GM19239 (cell line): ENCODE measurements around the gene AFF3.

Experiments used
- DNase-seq: peaks from one replicate; pipeline ENCODE4 v3.0.0; 2011; ENCODE audit warnings: low spot score; ENCODE audit not compliant: insufficient read length
- FAIRE-seq: peaks from 2 replicates; lab custom pipeline; 2011; peaks lifted over from hg19 to GRCh38; lab: Jason Lieb, UNC

AFF3 gene

DNA sequence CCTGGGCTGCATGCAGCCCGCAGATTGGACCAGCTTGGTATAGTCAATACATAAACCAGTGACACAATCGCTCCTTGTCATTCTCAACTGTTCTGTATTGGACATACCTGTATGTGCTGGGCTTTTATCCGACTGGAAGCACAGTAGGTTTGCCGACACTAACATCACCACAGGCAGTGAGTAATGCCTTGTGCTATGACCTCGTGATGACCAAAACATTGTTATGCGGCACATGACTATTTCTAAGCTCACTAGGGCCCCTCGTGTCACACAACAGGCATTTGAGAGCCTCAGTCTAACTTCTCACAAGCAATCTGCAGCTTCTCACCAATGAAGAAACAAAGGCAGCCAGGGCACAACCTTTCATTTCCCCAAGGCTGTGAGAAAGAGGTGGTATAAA lies 320.8 kb downstream of the AFF3 start:
- no peak for DNase-seq
- no peak for FAIRE-seq

DNA sequence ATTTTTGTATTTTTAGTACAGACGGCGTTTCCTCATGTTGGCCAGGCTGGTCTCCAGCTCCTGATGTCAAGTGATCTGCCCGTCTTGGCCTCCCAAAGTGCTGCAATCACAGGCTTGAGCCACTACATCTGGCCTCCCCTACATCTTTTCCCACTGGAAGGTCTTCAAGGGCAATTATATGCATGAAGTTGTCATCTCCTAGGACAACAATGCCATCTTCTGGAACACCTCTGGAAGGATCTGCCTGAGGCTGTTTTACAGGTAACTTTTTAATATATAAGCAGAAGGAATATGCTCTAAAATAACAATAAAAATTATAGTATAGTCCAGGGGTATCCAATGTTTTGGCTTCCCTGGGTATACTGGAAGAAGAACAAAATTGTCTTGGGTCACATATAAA lies 321.4 kb downstream of the AFF3 start:
- no peak for DNase-seq
- FAIRE-seq = no peak

DNA sequence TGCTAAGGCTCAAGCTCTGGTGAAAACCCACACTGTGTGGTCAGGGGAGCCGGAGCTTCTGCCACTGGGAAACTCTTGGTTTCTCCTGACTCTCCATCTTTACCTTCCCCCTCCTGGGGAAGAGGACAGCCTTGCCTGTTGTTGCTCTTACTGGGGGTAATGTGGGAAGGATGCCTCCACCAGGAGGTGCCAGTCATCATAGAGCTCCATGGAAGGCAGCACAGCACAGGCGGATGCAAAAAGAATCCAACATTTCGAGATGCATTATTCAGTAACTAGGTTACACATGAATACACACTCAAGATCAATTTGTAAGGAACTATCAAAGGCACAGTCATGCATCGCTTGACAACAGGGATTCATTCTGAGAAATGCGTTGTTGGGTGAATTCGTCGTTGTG lies 322.6 kb downstream of the AFF3 start:
- DNase-seq (no peak), FAIRE-seq (no peak)

DNA sequence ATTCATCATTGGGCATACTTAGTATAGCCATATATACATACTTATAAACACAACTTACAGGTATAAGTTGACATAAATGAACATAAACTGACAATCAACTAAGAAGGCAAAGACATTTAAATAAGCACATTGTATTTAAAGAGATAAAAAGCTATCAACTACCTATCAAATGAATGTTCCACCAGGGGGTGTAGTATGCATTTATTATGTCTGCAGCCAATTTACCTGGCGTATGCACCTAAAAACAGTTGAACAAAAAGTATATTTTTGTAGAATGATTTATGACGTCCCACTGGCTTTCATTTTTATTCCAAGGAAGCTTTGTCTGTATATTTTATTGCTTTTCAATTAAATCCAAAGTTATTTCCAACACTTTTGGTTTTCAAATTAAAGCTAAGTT lies 323.5 kb downstream of the AFF3 start:
- DNase-seq (no peak), FAIRE-seq (no peak)

DNA sequence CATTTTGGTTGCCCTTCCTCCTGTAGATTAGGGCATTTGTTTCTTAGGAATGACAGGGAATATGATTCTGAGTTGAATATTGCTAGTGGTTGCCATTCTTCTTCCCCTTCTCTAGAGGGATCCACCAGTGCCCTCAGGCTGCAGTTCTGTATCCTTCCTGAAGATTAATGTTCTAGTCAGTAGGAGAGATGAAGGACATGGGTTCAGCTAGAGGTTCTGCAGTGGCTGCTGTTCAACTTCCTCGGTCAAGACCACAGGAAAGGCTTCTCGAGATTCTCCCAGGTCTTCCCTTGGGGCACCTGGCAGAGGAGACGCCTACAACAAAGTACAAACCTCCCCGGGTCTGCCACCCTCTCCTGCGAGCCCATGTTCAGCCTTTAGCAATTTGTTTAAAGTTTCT lies 325.5 kb downstream of the AFF3 start:
- DNase-seq = no peak
- FAIRE-seq = no peak

DNA sequence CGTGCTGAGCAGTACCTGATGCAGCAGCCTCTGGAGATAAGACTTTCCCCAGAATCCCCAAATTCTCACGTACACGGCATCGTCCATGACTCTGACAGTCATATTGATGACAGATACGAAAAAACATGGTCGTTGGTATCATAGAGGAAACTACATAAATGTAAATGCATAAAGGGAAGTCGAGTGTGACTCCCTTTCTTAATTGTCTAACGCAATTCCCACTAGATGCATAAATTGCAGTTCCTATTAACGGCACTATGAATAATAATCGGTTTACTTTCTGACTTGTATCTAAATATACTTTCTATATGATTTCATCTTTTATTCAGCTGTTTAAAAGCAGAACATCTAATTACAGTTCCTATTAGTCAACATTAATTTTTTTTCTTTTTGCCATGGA lies 330.0 kb downstream of the AFF3 start:
- DNase-seq (no peak), FAIRE-seq (no peak)

GRCh38 chr2:99811544-99811943 lies 330.8 kb downstream of the AFF3 start:
- FAIRE-seq (no peak), DNase-seq (no peak)

- FAIRE-seq (no peak), DNase-seq (no peak)
Measured at GRCh38 chr2:99810225-99810624, 332.2 kb downstream of the AFF3 start.

- no peak for FAIRE-seq
- no peak for DNase-seq
Measured at GRCh38 chr2:99809259-99809900, 333.0 kb downstream of the AFF3 start.

DNA sequence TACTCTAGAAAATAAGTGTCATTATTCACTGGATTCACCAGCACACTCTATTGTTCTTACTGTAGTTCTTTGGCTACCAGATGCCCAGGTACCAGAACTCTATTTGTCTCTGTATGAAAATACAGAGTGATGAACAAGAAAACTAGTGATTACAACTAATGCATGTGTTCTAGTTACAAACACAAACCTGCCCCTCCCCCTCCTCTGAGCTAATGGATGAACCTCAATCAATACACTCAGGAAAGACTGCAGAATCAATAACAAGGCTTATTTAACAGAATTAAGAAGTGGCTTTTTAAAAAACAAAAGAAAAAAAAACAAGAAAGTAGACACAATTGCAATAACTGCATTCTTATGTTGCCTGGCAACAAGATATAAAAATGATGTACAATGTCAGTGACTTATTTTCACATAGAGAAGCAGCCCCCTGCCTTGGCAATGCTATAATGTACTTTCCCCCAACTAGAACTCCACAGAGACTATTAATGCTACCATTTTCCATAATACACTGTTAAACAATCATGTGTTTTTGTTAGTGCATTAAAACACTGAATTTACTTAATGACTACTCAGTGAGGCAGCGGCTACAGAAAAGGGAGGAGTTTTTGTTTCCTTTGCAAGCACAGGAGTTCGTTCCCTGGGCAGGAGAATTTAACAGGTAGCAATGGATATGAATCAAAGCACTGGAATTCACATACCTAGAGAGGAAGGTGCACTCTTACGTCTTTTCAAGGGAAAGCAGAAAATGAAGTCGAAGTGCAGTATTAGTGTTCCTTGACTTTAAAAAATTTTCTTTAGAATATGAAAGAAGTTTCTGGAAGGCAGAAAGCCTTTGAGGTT lies 333.8 kb downstream of the AFF3 start:
- no peak for DNase-seq
- no peak for FAIRE-seq

GRCh38 chr2:99806758-99807157 lies 335.6 kb downstream of the AFF3 start:
- DNase-seq (no peak), FAIRE-seq (no peak)

- FAIRE-seq = no peak
- DNase-seq = no peak
Measured at GRCh38 chr2:99805930-99806476, 336.4 kb downstream of the AFF3 start.

GRCh38 chr2:99803846-99804245 lies 338.5 kb downstream of the AFF3 start:
- no peak for FAIRE-seq
- no peak for DNase-seq

GRCh38 chr2:99802734-99803133 lies 339.7 kb downstream of the AFF3 start:
- FAIRE-seq = no peak
- DNase-seq = no peak

DNA sequence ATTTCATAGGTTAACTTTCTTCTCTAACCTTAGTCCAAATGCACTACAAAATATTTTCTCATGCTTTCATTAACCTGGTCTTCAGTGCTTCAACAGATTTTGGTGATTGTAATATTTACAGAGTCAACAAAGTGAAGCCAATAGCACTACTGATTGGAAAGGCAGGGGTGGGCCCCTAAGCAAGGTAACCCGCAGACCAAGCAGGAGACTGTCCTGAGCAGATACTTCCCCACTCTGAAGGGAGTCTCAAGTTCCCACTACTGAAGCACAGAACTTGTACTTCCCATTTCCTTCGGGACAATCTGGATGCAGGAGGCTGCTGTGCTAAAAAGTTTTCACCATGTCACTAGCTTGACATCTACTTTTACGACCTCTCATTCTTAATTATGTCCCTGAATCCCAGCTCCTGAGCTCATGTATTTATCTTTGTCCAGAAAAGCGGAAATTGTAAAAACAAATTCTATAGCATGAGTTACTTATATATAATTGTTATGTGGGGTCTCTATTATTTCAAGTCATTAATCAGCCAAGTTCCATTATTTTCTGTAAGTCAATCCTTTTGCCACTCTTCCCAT lies 341.0 kb downstream of the AFF3 start:
- FAIRE-seq (no peak), DNase-seq (no peak)

DNA sequence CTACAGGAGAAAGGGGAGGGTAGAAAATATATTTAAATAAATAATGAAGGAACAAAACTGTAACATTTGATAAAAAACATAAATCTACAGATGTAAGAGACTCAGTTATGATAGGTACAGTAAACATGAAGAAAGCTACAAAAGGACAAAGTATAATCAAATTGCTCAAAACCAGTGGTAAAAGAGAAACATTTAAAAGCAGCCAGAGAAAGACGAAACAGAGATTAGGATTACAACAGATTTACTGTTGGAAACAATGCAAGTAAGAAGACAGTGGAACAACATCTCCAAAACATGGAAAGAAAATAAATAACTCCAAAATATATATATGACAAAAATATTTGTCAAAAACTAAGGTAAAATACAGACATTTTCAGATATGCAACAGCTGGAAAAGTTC lies 344.9 kb downstream of the AFF3 start:
- FAIRE-seq (no peak), DNase-seq (no peak)

- DNase-seq (no peak), FAIRE-seq (no peak)
Measured at GRCh38 chr2:99794414-99794813, 348.0 kb downstream of the AFF3 start.

DNA sequence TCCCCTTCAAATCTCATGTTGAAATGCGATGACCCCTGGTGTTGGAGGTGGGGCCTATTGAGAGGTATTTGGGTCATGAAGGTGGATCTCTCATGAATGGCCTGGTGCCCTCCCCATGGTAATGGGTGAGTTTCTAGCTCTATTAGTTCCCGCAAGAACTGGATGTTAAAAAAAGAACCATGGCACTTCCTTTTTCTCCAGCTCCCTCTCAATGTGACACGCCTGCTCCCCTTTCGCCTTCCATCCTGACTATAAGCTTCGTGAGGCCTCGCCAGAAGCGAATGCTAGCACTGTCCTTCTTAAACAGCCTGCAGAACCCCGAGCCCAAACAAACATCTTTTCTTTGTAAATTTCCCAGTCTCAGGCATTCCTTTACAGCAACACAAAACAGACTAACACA lies 349.4 kb downstream of the AFF3 start:
- no peak for DNase-seq

GRCh38 chr2:99789849-99790248 lies 352.5 kb downstream of the AFF3 start:
- FAIRE-seq (no peak), DNase-seq (no peak)

More for the DNA sequence above, 349.4 kb downstream of the AFF3 start:
- no peak for FAIRE-seq

GRCh38 chr2:99787769-99788382 lies 354.5 kb downstream of the AFF3 start:
- no peak for DNase-seq
- FAIRE-seq = no peak
